GM19468 (cell line): ENCODE data around the gene BCAS1.

Experiments
- ATAC-seq: cut with Tn5 transposase; IDR thresholded peaks from one replicate; pipeline ENCODE4 v1.9.1; 2021; ENCODE audit warnings: mild to moderate bottlenecking, moderate library complexity, moderate number of reproducible peaks; ENCODE audit not compliant: unreplicated experiment; ENCODE audit errors: extremely low read depth

Gene BCAS1

GRCh38 chr20:53948383-53949318 lies 121.7 kb downstream of the BCAS1 start:
- ATAC-seq, result no peak

GRCh38 chr20:53947501-53948195 lies 122.7 kb downstream of the BCAS1 start:
- ATAC-seq, result no peak

- ATAC-seq, result no peak
Measured at GRCh38 chr20:53946106-53946505, 124.3 kb downstream of the BCAS1 start.

- no peak for ATAC-seq
Measured at GRCh38 chr20:53945478-53945877, 124.9 kb downstream of the BCAS1 start.

- no peak for ATAC-seq
Measured at GRCh38 chr20:53944796-53945195, 125.6 kb downstream of the BCAS1 start.

- ATAC-seq, result no peak
Measured at GRCh38 chr20:53943522-53944291, 126.7 kb downstream of the BCAS1 start.

GRCh38 chr20:53942973-53943372 lies 127.4 kb downstream of the BCAS1 start:
- ATAC-seq, result no peak

GRCh38 chr20:53942472-53942816 lies 128.0 kb downstream of the BCAS1 start:
- ATAC-seq, result no peak

- no peak for ATAC-seq
Measured at GRCh38 chr20:53941680-53942471, 128.5 kb downstream of the BCAS1 start.

GRCh38 chr20:53940907-53941545 lies 129.4 kb downstream of the BCAS1 start:
- ATAC-seq, result no peak

- no peak for ATAC-seq
Measured at GRCh38 chr20:53940360-53940702, 130.1 kb downstream of the BCAS1 start.

- ATAC-seq, result peak; percentile 50
Measured at GRCh38 chr20:53939572-53940359, 130.6 kb downstream of the BCAS1 start.

GRCh38 chr20:53939190-53939571 lies 131.2 kb downstream of the BCAS1 start:
- no peak for ATAC-seq

GRCh38 chr20:53938739-53939138 lies 131.7 kb downstream of the BCAS1 start:
- ATAC-seq, result no peak

- no peak for ATAC-seq
Measured at GRCh38 chr20:53937929-53938367, 132.4 kb downstream of the BCAS1 start.

- ATAC-seq, result no peak
Measured at GRCh38 chr20:53937339-53937741, 133.1 kb downstream of the BCAS1 start.

GRCh38 chr20:53935344-53936084 lies 134.9 kb downstream of the BCAS1 start:
- no peak for ATAC-seq
